HepG2 (cell line): ENCODE measurements around the gene KRT7.

ENCODE experiments used
- CTCF ChIP-seq: sonication (generic); formaldehyde crosslinking; IDR thresholded peaks from 2 replicates; pipeline ENCODE4 v1.5.0; 2020; ENCODE audit warnings: mild to moderate bottlenecking, missing genetic modification reagents, moderate library complexity
- ZFP36 ChIP-seq: fragments of 150-350 bp; IDR thresholded peaks from 2 replicates; pipeline ENCODE4 v1.6.1; 2018; ENCODE audit warnings: borderline replicate concordance, low read length, low read depth; ENCODE audit not compliant: partially characterized antibody

- TF ChIP-seq CTCF (CRISPR knock-in tag): no peak
- TF ChIP-seq ZFP36: no peak
These were observed 16.5 kb downstream of the KRT7 start for GRCh38 chr12:52249511-52250047.
